Prostate gland (tissue), 2 donors: ENCODE measurements around the gene ENTPD8. TPM values are rescaled to one million over a fixed set of nuclear protein-coding genes. Genes with fewer than 3 reads are reported as not detected.

Source experiments
- DNase-seq: peaks from one replicate; pipeline ENCODE4 v3.0.0-alpha.2; 2019; ENCODE audit warnings: low spot score
- H3K27ac ChIP-seq, 2 donors: fragments of 200-600 bp; sonication (generic); 2 replicates each; pipeline ENCODE4 v1.5.1; 2017 to 2019
- H3K27me3 ChIP-seq: fragments of 200-600 bp; sonication (generic); replicated peaks from 2 replicates; pipeline ENCODE4 v1.5.1; 2019; ENCODE audit not compliant: insufficient read depth
- H3K36me3 ChIP-seq, 2 donors: fragments of 200-600 bp; sonication (generic); 1 replicate in 1 of 2; 2 replicates in 1 of 2; pipeline versions ENCODE4 v1.5.1 to v1.8.1; 2017 to 2019
- H3K4me1 ChIP-seq: fragments of 200-600 bp; sonication (generic); replicated peaks from 2 replicates; pipeline ENCODE4 v1.5.1; 2019
- H3K4me3 ChIP-seq, 2 donors: fragments of 200-600 bp; sonication (generic); 2 replicates each; pipeline ENCODE4 v1.5.1; 2017 to 2019
- H3K9me3 ChIP-seq: fragments of 200-600 bp; sonication (generic); 2 replicates; pipeline ENCODE4 v1.5.1; 2017
- CTCF ChIP-seq, 4 experiments: fragments of 200-600 bp in 2 of 4; fragments of 450-650 bp in 2 of 4; sonication (generic) in 2 of 4; IDR thresholded peaks; 1 replicate in 3 of 4; 2 replicates in 1 of 4; pipeline ENCODE4 v1.5.1; 2016 to 2019; ENCODE audit warnings: antibody characterized with exemption in 4 of 4, mild to moderate bottlenecking in 2 of 4, moderate library complexity in 2 of 4
- POLR2A ChIP-seq: fragments of 450-650 bp; IDR thresholded peaks from one replicate; pipeline ENCODE4 v1.6.1; 2016; ENCODE audit warnings: antibody characterized with exemption, mild to moderate bottlenecking
- POLR2AphosphoS5 ChIP-seq: sonication (generic); formaldehyde crosslinking; IDR thresholded peaks from one replicate; pipeline ENCODE4 v1.6.1; 2017; ENCODE audit warnings: antibody characterized with exemption
- WGBS: methylation state at CpG from one replicate; pipeline ENCODE4 v1.1.5; 2018; 5-methylcytosine and 5-hydroxymethylcytosine counted together
- intact Hi-C: fragments of 100-400 bp; cut with DNase I; formaldehyde crosslinking; loops from one replicate; pipeline ENCODE4 v1.14.2; 2022
- total RNA-seq, 2 donors: library from RNA; depleted of rRNA; stranded (reverse); fragments of >200 nt; gene quantifications; one replicate each; pipeline ENCODE4 v1.1.0, GENCODE V29; 2016

ENTPD8 gene
- total RNA-seq, 2 donors from 2014 or later, result 1.8 TPM

GRCh38 chr9:137405677-137406081, 35.5 kb downstream of the ENTPD8 start:
- WGBS, result 85% methylated on average over 11 of the region's 11 CpGs
- H3K27me3 ChIP-seq, result no peaks in the 10 kb centered on the region
- no peak for DNase-seq
- no peak overlapping the region for H3K4me3 ChIP-seq
- intact Hi-C loops, result loop anchor here (10.0 kb wide), 1 partner anchor 111 kb away; no protein-coding TSS in a partner anchor
- H3K4me1 ChIP-seq, result no peaks in the 10 kb centered on the region
- TF ChIP-seq POLR2A, result no peak
- TF ChIP-seq POLR2AphosphoS5, result no peak
- no peak for TF ChIP-seq CTCF (IDR thresholded peaks at IDR 0.05)
- H3K27ac ChIP-seq, result no peak overlapping the region
- H3K36me3 ChIP-seq, result no peaks in the 10 kb centered on the region
- H3K9me3 ChIP-seq, result no peaks in the 10 kb centered on the region

DNA sequence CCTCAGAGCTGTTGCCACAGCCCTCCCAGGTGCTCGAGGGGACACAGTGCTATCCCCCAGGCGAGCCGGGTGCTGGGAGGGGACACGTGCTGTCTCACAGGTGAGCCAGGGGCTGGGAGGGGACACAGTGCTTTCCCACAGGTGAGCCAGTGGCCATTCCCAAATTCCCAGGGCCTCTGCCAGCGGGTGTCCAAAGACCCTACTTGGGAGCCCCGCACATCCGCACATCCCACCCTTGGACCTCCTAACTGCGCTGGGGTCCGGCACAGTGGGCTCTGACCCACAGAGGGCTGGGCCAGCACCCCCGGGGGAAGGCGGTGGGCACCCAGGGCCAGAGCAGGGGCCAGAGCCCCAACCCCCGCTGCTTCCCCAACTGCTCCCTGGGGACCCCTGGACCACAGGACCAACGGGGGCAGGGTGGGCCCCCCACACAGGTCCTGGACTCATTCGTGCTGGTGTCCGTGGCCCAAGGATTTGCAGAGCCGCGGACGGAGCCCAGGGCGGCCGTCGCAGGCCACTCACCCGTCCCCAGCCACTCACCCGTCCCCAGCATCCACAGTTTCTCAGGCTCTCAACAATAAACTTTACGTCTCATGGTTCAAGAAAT, 36.1 kb downstream of the ENTPD8 start:
- 95% methylated on average over 8 of the region's 24 CpGs for WGBS

DNA sequence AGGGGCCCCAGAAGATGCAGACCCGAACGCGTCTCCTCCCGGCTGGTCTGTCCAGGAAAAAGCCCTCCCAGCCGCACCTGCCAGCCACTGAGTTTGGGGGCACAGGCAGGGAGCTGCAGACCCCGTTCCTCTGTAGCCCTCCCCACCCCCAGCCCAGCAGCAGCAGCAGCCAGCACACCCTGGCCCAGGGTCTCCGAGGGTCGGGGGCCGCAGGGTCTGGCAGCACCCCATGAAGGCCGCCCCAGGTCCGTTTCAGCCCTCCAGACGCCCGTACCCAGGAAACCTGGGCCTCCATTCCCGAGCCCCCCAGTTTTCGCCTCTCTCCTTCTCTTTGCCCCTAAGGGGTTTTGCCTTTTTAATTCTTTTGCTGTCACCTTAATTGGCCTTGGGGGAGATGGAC, 37.9 kb downstream of the ENTPD8 start:
- Histone ChIP-seq H3K27me3 (no peaks in the 10 kb centered on the region), H3K27ac (no peak overlapping the region), H3K36me3 (no peaks in the 10 kb centered on the region), H3K4me1 (no peaks in the 10 kb centered on the region), H3K4me3 (no peak overlapping the region), H3K9me3 (no peaks in the 10 kb centered on the region)
- TF ChIP-seq POLR2A (no peak), POLR2AphosphoS5 (no peak), CTCF (IDR thresholded peaks at IDR 0.05) (no peak)
- no peak for DNase-seq
- intact Hi-C loops, result loop anchor here (10.0 kb wide), 1 partner anchor 108 kb away; no protein-coding TSS in a partner anchor
- 98% methylated on average over 15 of the region's 15 CpGs for WGBS

More for the DNA sequence above, 36.1 kb downstream of the ENTPD8 start:
- Histone ChIP-seq H3K9me3 (no peaks in the 10 kb centered on the region), H3K4me3 (no peak overlapping the region), H3K4me1 (no peaks in the 10 kb centered on the region), H3K27ac (no peak overlapping the region), H3K27me3 (no peaks in the 10 kb centered on the region), H3K36me3 (no peaks in the 10 kb centered on the region)
- intact Hi-C loops, result loop anchor here (10.0 kb wide), 1 partner anchor 110 kb away; no protein-coding TSS in a partner anchor
- TF ChIP-seq CTCF (IDR thresholded peaks at IDR 0.05), result no peak
- TF ChIP-seq POLR2A, result no peak
- no peak for TF ChIP-seq POLR2AphosphoS5
- DNase-seq, result no peak

DNA sequence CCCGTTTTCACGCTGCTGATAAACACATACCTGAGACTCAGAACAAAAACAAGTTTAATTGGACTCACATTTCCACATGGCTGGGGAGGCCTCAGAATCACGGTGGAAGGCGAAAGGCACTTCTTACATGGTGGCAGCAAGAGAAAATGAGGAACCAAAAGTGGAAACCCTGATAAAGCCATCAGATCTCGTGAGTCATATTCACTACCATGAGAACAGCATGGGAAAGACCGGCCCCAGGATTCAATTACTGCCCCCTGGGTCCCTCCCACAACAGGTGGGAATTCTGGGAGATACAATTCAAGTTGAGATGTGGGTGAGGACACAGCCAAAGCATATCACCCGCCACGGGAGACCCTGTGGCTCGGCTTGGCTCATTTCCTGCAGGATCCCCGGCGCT, 38.4 kb downstream of the ENTPD8 start:
- H3K27me3 ChIP-seq, result no peaks in the 10 kb centered on the region
- 86% methylated on average over 11 of the region's 11 CpGs for WGBS
- DNase-seq, result no peak
- intact Hi-C loops, result loop anchor here (10.0 kb wide), 1 partner anchor 108 kb away; no protein-coding TSS in a partner anchor
- H3K27ac ChIP-seq, result no peak overlapping the region
- H3K4me1 ChIP-seq, result no peaks in the 10 kb centered on the region
- H3K9me3 ChIP-seq, result no peaks in the 10 kb centered on the region
- H3K36me3 ChIP-seq, result no peaks in the 10 kb centered on the region
- TF ChIP-seq POLR2A, result no peak
- TF ChIP-seq CTCF (IDR thresholded peaks at IDR 0.05), result no peak
- TF ChIP-seq POLR2AphosphoS5, result no peak
- no peak overlapping the region for H3K4me3 ChIP-seq
